Breast epithelium (tissue), 3 donors: Measurements from ENCODE around the gene SLAMF1.

Experiments
- POLR2A ChIP-seq: fragments of 450-650 bp; IDR thresholded peaks from one replicate; pipeline ENCODE4 v1.6.1; 2016; ENCODE audit warnings: antibody characterized with exemption, mild to moderate bottlenecking, moderate library complexity
- TF ChIP-seq, protein P1 (sequence below), 3 donors: fragments of 450-650 bp; IDR thresholded peaks; one replicate each; pipeline ENCODE4 v1.5.1; 2016 to 2017; ENCODE audit warnings: antibody characterized with exemption in 3 of 3, mild to moderate bottlenecking in 3 of 3, moderate library complexity in 3 of 3

- TF ChIP-seq, protein P1, sequence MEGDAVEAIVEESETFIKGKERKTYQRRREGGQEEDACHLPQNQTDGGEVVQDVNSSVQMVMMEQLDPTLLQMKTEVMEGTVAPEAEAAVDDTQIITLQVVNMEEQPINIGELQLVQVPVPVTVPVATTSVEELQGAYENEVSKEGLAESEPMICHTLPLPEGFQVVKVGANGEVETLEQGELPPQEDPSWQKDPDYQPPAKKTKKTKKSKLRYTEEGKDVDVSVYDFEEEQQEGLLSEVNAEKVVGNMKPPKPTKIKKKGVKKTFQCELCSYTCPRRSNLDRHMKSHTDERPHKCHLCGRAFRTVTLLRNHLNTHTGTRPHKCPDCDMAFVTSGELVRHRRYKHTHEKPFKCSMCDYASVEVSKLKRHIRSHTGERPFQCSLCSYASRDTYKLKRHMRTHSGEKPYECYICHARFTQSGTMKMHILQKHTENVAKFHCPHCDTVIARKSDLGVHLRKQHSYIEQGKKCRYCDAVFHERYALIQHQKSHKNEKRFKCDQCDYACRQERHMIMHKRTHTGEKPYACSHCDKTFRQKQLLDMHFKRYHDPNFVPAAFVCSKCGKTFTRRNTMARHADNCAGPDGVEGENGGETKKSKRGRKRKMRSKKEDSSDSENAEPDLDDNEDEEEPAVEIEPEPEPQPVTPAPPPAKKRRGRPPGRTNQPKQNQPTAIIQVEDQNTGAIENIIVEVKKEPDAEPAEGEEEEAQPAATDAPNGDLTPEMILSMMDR (IDR thresholded peaks at IDR 0.05) = no peak
- no peak for TF ChIP-seq POLR2A
Observed at GRCh38 chr1:160590488-160590887, 56.4 kb downstream of the SLAMF1 start.
